IMR-90 (cell line): ENCODE data around the gene TRIP4.

Experiments
- CEBPB ChIP-seq: IDR thresholded peaks from 2 replicates; pipeline ENCODE4 v1.6.1; 2012; ENCODE audit warnings: low read depth, low read length, improper control_type of control experiment
- CHD1 ChIP-seq: IDR thresholded peaks from 2 replicates; pipeline ENCODE4 v1.6.1; 2012; ENCODE audit warnings: low read depth, low read length, improper control_type of control experiment
- ELK1 ChIP-seq: fragments of 150-350 bp; IDR thresholded peaks from 2 replicates; pipeline ENCODE4 v1.6.1; 2016; ENCODE audit warnings: low read depth, mild to moderate bottlenecking, low read length, moderate library complexity, borderline replicate concordance
- MAFK ChIP-seq: IDR thresholded peaks from 2 replicates; pipeline ENCODE4 v1.6.1; 2012; ENCODE audit warnings: low read depth, low read length, improper control_type of control experiment
- MAZ ChIP-seq: IDR thresholded peaks from 2 replicates; pipeline ENCODE4 v1.6.1; 2012; ENCODE audit warnings: low read depth, mild to moderate bottlenecking, low read length, improper control_type of control experiment, moderate library complexity, borderline replicate concordance
- MXI1 ChIP-seq: IDR thresholded peaks from 2 replicates; pipeline ENCODE4 v1.6.1; 2012; ENCODE audit warnings: low read depth, mild to moderate bottlenecking, low read length, moderate library complexity, borderline replicate concordance
- POLR2A ChIP-seq: IDR thresholded peaks from 2 replicates; pipeline ENCODE4 v1.6.1; 2012; ENCODE audit warnings: mild to moderate bottlenecking, low read depth, low read length
- RAD21 ChIP-seq: IDR thresholded peaks from 2 replicates; pipeline ENCODE4 v1.6.1; 2012; ENCODE audit warnings: low read length, improper control_type of control experiment
- RFX5 ChIP-seq: IDR thresholded peaks from 2 replicates; pipeline ENCODE4 v1.8.0; 2012; ENCODE audit warnings: low read depth, mild to moderate bottlenecking, low read length, moderate library complexity
- TF ChIP-seq, protein P1 (sequence below): conservative IDR thresholded peaks from 2 replicates; pipeline ENCODE4 v1.5.1; 2012; ENCODE audit warnings: mild to moderate bottlenecking, low read depth, low read length, improper control_type of control experiment

- TF ChIP-seq CEBPB (no peak), ELK1 (no peak), POLR2A (no peak), MXI1 (no peak), RAD21 (no peak), MAFK (no peak), CHD1 (no peak), MAZ (no peak), RFX5 (no peak)
- TF ChIP-seq, protein P1, sequence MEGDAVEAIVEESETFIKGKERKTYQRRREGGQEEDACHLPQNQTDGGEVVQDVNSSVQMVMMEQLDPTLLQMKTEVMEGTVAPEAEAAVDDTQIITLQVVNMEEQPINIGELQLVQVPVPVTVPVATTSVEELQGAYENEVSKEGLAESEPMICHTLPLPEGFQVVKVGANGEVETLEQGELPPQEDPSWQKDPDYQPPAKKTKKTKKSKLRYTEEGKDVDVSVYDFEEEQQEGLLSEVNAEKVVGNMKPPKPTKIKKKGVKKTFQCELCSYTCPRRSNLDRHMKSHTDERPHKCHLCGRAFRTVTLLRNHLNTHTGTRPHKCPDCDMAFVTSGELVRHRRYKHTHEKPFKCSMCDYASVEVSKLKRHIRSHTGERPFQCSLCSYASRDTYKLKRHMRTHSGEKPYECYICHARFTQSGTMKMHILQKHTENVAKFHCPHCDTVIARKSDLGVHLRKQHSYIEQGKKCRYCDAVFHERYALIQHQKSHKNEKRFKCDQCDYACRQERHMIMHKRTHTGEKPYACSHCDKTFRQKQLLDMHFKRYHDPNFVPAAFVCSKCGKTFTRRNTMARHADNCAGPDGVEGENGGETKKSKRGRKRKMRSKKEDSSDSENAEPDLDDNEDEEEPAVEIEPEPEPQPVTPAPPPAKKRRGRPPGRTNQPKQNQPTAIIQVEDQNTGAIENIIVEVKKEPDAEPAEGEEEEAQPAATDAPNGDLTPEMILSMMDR, result no peak
These were observed 57.2 kb downstream of the TRIP4 start for GRCh38 chr15:64444836-64445235.
